HG02642 (cell line): Measurements from ENCODE around the gene RASSF8.

Experiments used
- ATAC-seq: cut with Tn5 transposase; IDR thresholded peaks from one replicate; pipeline ENCODE4 v1.9.1; 2021; ENCODE audit warnings: mild to moderate bottlenecking; ENCODE audit not compliant: unreplicated experiment, poor library complexity

RASSF8 gene, protein sequence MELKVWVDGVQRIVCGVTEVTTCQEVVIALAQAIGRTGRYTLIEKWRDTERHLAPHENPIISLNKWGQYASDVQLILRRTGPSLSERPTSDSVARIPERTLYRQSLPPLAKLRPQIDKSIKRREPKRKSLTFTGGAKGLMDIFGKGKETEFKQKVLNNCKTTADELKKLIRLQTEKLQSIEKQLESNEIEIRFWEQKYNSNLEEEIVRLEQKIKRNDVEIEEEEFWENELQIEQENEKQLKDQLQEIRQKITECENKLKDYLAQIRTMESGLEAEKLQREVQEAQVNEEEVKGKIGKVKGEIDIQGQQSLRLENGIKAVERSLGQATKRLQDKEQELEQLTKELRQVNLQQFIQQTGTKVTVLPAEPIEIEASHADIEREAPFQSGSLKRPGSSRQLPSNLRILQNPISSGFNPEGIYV

GRCh38 chr12:25958428-25959070 lies at the start of gene RASSF8:
Gene RASSF8, plus strand, starts transcription at chr12:25958682. Its CDS starts 96,662 bp downstream, at chr12:26055344.
- peak; percentile 89 for ATAC-seq

GRCh38 chr12:25914551-25914950 lies 43.9 kb upstream of the RASSF8 start:
- no peak for ATAC-seq

DNA sequence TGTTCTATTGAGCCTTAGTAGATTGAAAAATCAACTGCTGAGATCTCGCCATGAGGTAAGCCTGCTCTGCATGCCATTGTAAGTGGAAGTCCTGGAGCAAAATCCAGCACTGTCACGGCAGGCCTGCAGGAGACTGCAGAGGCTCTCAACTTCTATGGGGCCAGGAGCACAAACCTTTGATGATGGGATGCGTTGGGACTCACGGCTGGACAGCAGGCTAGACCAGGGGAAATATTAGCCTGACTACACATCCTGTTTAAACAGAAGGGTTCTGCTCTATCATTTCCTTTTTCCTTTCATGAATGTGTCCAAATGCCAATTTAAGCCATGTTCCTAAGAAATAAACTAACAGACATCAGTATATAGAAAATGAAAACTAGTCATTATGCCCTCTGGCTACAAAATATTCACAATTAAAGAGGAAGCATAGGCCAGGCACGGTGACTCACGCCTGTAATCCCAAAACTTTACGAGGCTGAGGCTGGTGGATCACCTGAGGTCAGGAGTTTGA lies 33.9 kb upstream of the RASSF8 start:
- no peak for ATAC-seq

- no peak for ATAC-seq
These were observed 33.4 kb upstream of the RASSF8 start for GRCh38 chr12:25925064-25925463.

DNA sequence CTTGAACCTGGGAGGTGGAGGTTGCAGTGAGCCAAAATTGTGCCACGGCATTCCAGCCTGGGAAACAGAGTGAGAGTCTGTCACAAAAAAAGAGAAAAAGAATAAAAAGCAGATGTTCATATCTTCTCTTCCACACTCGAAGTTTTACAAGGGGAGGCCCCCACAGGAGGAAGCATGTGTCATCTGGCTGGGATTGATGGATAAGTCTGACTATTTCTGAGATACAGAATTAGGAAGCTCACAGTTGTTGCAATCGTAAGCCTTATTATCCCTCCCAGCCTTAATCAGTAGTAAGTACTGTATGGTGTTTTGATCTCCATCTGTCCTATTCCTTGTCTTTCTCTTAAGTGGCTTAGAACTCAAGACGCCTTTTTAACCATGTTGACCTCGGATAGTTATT lies 31.9 kb upstream of the RASSF8 start:
- no peak for ATAC-seq

- ATAC-seq: no peak
These were observed 29.3 kb upstream of the RASSF8 start for GRCh38 chr12:25929142-25929541.

- ATAC-seq: no peak
These were observed 25.5 kb upstream of the RASSF8 start for GRCh38 chr12:25932971-25933370.

- no peak for ATAC-seq
These were observed 24.0 kb upstream of the RASSF8 start for GRCh38 chr12:25934456-25934855.

GRCh38 chr12:25935355-25936144 lies 22.9 kb upstream of the RASSF8 start:
- ATAC-seq: no peak

DNA sequence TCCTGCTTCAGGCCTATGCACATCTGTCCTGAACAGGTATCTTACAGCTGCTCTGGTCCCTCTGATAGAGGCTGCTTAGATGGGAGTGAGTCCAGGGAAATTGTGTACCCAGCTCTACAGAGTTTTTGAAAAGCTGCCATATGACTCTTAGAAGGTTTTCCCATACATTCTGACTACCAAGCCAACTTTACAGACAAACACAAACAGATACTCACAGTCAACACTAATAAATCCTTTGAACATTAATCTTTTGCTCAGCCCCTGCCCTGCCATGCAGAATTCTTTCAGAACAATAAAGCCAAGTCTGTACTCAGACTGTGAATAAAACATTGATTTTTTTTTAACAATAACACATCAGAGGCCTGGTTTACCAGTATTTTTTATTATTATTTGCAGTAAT lies 21.4 kb upstream of the RASSF8 start:
- no peak for ATAC-seq

GRCh38 chr12:25938581-25938980 lies 19.9 kb upstream of the RASSF8 start:
- no peak for ATAC-seq

DNA sequence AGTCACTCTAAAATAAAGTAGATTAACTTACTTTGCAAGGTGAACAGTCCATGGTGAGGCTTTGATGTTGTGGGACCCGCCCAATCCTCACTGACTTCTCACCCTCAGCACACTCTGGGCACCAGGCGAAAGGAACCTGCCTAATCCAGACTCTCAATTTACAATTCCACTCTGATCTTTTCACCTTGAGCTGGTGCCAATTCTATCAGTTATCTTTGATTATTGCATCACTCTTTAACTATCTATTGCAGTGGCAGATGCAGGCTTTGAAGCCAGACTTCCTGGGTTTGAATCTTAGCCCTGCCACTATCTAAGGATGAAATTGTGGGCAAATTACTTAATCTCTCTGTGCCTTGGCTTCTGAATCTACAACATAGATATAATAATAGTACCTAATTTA lies 18.9 kb upstream of the RASSF8 start:
- ATAC-seq: no peak

DNA sequence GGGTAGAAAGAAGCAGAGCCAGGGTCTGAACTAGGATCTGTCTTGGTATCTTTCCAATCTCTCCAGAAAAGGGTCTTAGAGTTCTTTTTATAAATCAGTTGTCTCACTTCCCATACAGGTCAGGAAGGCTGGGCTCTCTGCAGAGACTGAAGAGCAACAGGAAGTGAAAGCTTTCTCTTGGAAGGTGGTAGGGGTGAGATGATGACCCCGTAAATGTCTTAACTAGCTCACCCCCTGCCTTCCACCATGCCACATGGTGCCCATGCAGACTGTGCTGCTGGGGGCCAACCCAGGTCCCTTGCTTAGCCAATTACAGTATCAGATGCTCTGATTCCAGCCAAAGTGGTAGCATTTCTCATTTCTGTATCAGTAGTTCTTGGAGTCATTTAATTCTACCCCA lies 17.6 kb upstream of the RASSF8 start:
- no peak for ATAC-seq

DNA sequence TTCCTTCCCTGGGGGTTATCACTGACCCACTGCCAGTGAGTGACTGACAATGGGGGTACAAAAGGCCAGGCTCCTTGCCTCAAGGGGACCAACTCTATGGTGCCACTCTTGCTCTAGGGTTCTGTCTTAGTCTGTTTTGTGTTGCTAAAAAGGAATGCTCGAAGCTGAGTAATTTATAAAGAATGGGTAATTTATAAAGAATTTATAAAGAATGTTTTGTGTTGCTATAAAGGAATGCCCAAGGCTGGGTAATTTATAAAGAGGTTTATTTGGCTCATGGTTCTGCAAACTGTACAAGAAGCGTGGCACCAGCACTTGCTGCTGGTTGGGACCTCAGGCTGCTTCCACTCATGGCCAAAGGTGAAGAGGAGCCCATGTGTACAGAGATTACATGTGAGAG lies 15.8 kb upstream of the RASSF8 start:
- no peak for ATAC-seq

DNA sequence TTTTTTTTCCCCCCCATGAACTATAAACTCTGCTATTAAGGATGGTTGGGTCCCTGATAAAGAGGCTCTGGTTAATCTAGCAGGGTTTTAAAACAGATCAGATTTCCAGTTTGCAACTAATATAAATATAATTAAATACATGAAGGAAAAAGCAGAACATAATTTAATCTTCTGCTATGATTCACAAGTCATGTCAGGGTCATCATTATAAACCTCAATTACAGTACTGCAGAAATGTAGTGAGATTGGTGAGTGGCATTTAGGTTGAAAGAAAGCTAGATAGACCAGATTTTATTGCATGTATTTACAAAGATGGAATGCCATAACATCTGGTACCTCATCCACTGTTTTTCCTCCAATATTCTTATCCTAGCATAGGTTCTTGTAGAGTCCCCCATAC lies 14.5 kb upstream of the RASSF8 start:
- no peak for ATAC-seq

DNA sequence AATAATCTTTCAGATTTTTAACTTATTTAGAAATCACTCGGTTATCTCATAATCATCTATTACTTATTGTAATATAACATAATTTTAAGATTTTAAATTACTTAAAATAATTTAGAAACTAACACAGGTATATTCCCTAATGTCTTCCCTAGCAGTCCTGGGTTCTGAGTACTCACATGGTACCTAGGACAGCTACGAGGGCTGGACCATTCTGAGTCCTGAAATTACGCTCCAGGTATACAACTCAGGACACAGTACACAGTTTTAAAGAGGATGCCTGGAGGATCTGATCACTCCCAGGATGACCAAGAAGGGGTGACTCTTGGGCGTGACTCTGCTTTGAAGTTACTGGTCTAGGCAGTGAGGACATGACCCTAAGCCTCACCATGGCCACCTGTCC lies 9.1 kb upstream of the RASSF8 start:
- ATAC-seq: no peak

- ATAC-seq: no peak
These were observed 8.0 kb upstream of the RASSF8 start for GRCh38 chr12:25950329-25951115.

- no peak for ATAC-seq
These were observed 572 bp upstream of the RASSF8 start for GRCh38 chr12:25957793-25958427.

DNA sequence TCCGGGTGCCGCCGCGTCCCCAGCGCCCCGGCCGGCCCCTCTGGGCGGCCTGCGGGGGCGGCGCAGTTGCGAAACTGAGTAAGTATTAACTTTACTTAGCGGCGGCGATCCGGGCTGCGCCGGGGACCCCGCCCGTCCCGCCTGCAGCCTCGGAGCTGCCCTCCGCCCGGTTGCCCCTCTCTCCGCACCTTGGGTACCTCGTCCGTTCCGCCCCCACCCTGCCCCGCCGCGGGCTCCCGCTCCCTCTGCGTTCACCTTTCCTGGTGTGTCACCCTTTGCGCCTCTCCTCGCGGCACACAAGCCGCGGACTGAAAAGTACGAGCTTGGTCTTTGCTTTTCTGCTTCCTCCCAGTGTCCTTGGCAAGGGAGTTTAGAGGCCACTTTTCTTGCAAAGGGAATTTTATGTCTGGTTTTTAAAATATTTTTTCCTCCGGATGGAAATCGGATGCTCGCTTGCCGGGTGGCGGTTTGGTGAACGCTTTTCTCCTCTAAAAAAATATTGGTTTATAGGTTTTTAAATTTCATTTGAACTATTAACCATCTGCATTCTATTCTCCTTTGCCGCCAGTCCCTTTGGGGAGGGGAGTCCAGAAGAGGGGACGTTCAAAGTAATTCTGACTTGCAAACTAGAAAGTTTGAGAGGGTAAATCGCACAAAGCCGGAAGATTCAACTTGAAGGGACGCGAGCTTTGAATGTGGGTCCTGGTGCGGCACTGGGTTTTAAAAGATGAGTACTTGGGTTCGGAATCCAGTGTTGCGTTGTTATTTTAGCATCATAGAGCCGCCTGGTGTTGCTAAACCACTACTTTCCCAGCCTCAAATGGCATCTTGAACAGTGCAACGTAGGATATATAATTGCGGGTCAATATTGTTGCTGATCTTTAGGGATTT lies 834 bp downstream of the RASSF8 start:
- peak; percentile 48 for ATAC-seq
